ENCODE measurements around the gene TACC2. TPM values are rescaled to one million over a fixed set of nuclear protein-coding genes. Genes with fewer than 3 reads are reported as not detected.

TACC2 gene
- total and polyA plus RNA-seq, 8 donors, result 29.0 to 102 (median 52.9) TPM

DNA sequence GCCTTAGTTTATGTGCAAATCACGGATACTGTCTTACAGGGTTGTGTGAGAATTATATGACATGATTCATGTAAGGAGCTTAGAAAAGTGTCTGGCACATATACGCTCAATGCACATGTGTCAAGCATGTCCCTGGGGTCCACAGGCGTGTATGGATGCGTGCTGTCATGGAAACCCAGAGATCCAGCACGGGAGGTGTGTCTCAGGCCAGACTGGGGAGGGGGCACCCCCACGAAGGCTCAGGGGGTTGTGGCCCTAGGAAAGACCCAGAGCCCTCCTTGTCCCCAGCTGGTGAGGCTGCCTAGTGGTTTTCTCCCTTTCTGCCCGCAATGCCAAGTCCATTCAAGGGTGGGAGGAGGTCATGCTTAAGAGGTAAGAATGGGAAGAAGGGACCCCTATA, 291.2 kb downstream of the TACC2 start:
- Histone ChIP-seq H3K4me3 (no peak overlapping the region), H3K27me3 (no peaks in the 10 kb centered on the region), H3K27ac (no peak overlapping the region), H3K9me3 (no peaks in the 10 kb centered on the region), H3K4me1 (no peaks in the 10 kb centered on the region), H3K36me3 (no peaks in the 10 kb centered on the region)
- DNase-seq, result peak in 1 of 2 donors; percentile 14
- TF ChIP-seq POLR2AphosphoS5 (IDR thresholded peaks at IDR 0.05) (no peak), POLR2A (IDR thresholded peaks at IDR 0.05) (no peak), EP300 (IDR thresholded peaks at IDR 0.05) (no peak), CTCF (IDR thresholded peaks at IDR 0.05) (no peak)
- WGBS, 5 donors, result 70 to 84% (median 75%) methylated on average over 7 of the region's 7 CpGs
- intact Hi-C loops (cut with DNase I; ENCODE audit: low total_unique reads), result no loop called here

GRCh38 chr10:122281018-122281626, 292.2 kb downstream of the TACC2 start:
- Histone ChIP-seq H3K36me3 (no peaks in the 10 kb centered on the region), H3K4me1 (no peaks in the 10 kb centered on the region), H3K27me3 (no peaks in the 10 kb centered on the region), H3K4me3 (no peak overlapping the region), H3K27ac (no peak overlapping the region), H3K9me3 (no peaks in the 10 kb centered on the region)
- WGBS, 5 donors, result 88 to 94% (median 91%) methylated on average over 7 of the region's 7 CpGs
- DNase-seq, result peak in 1 of 2 donors; percentile 11
- intact Hi-C loops (cut with DNase I; ENCODE audit: low total_unique reads), result no loop called here
- TF ChIP-seq POLR2AphosphoS5 (IDR thresholded peaks at IDR 0.05), result no peak
- TF ChIP-seq EP300 (IDR thresholded peaks at IDR 0.05), result no peak
- TF ChIP-seq CTCF (IDR thresholded peaks at IDR 0.05), result no peak
- TF ChIP-seq POLR2A (IDR thresholded peaks at IDR 0.05), result no peak

GRCh38 chr10:122281751-122282150, 292.8 kb downstream of the TACC2 start:
- Histone ChIP-seq H3K4me3 (no peak overlapping the region), H3K36me3 (no peaks in the 10 kb centered on the region), H3K9me3 (no peaks in the 10 kb centered on the region), H3K27me3 (no peaks in the 10 kb centered on the region), H3K4me1 (peaks cover 0 to 1% (median 0%) of the 10 kb centered on the region in 4 donors), H3K27ac (no peak overlapping the region)
- intact Hi-C loops (cut with DNase I; ENCODE audit: low total_unique reads), result no loop called here
- DNase-seq, result no peak
- WGBS, 5 donors, result 79 to 87% (median 83%) methylated on average over 8 of the region's 8 CpGs
- TF ChIP-seq POLR2A (IDR thresholded peaks at IDR 0.05) (no peak), POLR2AphosphoS5 (IDR thresholded peaks at IDR 0.05) (no peak), CTCF (IDR thresholded peaks at IDR 0.05) (no peak), EP300 (IDR thresholded peaks at IDR 0.05) (no peak)

GRCh38 chr10:122282253-122282671, 293.3 kb downstream of the TACC2 start:
- 71 to 78% (median 74%) methylated on average over 9 of the region's 9 CpGs for WGBS, 5 donors
- Histone ChIP-seq H3K4me3 (no peak overlapping the region), H3K27me3 (no peaks in the 10 kb centered on the region), H3K36me3 (no peaks in the 10 kb centered on the region), H3K27ac (no peak overlapping the region), H3K9me3 (no peaks in the 10 kb centered on the region), H3K4me1 (peaks cover 0 to 6% (median 0%) of the 10 kb centered on the region in 4 donors)
- intact Hi-C loops (cut with DNase I; ENCODE audit: low total_unique reads), result no loop called here
- peak in 1 of 2 donors; percentile 19 for DNase-seq
- TF ChIP-seq POLR2A (IDR thresholded peaks at IDR 0.05) (no peak), EP300 (IDR thresholded peaks at IDR 0.05) (no peak)

- no peak overlapping the region for H3K27ac ChIP-seq
- H3K27me3 ChIP-seq, result no peaks in the 10 kb centered on the region
- WGBS, 5 donors, result 55 to 78% (median 66%) methylated on average over 7 of the region's 7 CpGs
- H3K9me3 ChIP-seq, result no peaks in the 10 kb centered on the region
- DNase-seq, result peak in 1 of 2 donors; percentile 8
- peaks cover 0 to 13% (median 2%) of the 10 kb centered on the region in 4 donors for H3K4me1 ChIP-seq
- no peak for TF ChIP-seq POLR2AphosphoS5 (IDR thresholded peaks at IDR 0.05)
- no peak for TF ChIP-seq EP300 (IDR thresholded peaks at IDR 0.05)
- TF ChIP-seq POLR2A (IDR thresholded peaks at IDR 0.05), result no peak
- TF ChIP-seq CTCF (IDR thresholded peaks at IDR 0.05), result no peak
- intact Hi-C loops (cut with DNase I; ENCODE audit: low total_unique reads), result no loop called here
- H3K36me3 ChIP-seq, result no peaks in the 10 kb centered on the region
- H3K4me3 ChIP-seq, result no peak overlapping the region
These were observed 293.9 kb downstream of the TACC2 start for GRCh38 chr10:122282909-122283308.
